Activated CD4-positive, alpha-beta T cell treated with anti-CD3 and anti-CD28 coated beads, Interleukin-2, Interleukin-6, amounts not matched to agents 100 ng/mL and 50 ng/mL, durations not matched to agents 16 hours and 8 hours (primary cell): Measurements from ENCODE around the gene CCNL1.

Experiments used
- DNase-seq: peaks from one replicate; pipeline ENCODE4 v3.0.0-alpha.2; 2020

The CCNL1 gene

DNA sequence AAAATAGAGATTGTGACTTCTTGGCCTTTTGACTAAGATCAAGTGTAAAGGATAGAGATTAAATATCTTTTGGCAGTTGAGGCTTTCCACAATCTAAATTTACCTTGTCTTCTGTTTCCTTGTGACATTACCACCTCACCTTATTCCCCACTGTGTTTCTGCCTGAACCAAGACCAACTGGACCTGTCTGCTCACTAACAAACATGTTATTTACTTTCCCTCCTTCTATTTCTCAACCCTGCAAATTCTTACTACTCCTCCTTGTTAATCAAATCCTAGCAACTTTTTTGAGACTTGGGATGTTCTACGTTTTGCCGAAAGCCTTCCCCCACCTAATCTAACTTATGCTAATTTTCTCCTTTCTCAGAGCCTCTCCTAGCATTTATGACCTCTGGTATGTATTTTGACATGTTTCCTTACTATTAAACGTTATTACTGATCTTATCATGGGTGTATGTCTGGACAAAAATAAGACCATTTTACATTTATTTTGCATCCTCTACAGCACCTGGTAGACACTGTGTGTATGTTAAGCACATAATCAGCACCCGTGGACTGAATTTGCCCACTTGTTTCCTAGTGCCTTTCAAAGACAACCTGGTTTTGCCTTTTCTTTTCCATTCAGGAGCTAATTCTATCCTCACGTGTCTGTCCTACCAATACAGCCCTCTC lies 7.6 kb upstream of the CCNL1 start:
- no peak for DNase-seq

GRCh38 chr3:157166561-157166960 lies 6.6 kb upstream of the CCNL1 start:
- no peak for DNase-seq

GRCh38 chr3:157166115-157166514 lies 6.2 kb upstream of the CCNL1 start:
- no peak for DNase-seq

- DNase-seq = no peak
Measured at GRCh38 chr3:157163217-157163953, 3.4 kb upstream of the CCNL1 start.

DNA sequence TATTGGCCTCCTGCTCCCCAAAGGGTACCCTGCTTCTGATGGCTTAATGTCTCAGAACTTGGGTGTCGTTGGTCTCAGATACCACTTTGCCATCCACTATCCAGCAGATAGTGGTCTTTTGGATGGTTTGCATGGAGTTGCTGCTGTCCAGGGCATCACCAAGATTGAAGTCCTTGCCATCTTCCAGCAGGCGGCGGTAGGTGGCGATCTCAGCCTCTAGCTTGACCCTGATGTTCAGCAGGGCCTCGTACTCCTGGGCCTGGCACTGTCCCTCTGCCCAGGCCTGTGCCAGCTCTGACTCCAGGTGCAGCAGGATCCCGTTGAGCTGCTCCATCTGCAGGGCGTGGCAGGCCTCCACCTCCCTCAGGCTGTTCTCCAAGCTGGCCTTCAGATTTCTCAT lies 2.7 kb upstream of the CCNL1 start:
- peak; percentile 27 for DNase-seq

DNA sequence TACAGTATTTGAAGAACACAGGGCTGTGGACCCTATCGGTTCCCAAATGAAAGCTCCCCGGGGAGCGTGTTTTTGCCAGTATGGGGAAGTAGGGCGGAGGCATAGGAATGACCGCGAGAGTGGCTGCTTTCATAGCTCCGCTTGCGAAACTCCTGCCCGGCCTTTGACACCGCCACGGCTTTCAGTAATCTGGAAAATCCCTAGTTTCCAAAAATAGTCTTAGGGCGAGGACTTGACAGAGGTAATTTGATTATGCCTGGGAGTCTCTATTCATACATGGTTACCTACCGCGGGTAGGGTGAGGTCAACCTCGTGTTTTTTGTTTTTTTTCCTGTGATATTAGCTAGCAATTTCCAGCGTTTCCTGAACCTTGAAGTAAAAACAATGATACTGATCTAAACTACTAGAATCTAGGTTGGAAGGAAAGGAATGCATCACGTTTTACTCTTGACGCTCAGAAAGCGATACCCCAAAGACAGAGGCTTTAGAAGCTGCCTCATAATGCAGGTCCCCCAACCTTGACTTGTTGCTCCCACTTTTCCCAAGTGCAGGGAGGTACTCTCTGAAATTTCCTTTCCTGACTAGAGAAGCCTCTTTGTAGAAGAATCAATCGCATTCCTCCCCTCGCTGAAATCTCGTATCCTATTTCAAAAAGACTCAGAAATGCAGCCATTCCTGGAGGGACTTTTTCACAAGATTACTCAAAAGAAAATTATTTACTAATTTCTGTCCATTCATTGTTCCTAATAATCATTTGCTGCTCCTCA lies 894 bp upstream of the CCNL1 start:
- peak; percentile 72 for DNase-seq

DNA sequence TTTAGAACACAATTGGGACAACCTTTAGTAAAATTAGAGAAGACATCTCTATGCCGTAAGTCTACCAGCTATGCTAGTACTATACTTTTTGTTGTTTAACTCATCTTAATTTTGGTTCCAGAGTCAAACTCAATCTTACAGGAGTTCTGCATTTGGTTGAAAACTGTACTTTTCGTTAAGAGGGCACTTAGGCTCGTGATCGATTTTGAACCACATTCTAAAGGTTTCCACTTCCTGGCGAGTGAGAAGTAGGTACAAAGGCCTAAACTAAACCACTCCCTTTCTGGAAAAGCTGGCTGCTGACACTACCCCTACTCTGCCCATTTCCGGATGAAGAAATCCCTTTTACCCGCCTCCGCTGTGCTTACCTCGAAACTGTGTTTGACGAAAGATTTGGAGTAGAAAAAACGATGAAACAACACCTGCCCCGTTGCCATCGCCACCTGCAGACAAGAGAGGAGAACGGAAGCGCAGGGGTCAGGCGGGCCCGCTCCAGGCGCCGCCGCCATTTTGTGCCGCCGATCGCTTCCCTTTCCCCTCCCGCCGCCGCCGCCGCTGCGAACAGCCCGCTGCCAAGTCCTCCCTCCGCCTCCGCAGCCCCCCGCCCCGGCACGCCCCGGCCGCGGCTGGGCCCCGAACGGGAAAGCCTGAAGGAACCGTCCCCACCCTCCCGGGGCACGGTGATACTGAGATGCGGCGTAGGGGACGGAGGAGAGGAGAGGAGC lies 748 bp downstream of the CCNL1 start:
- DNase-seq = peak; percentile 83

GRCh38 chr3:157157836-157158235 lies 2.1 kb downstream of the CCNL1 start:
- DNase-seq = no peak

- no peak for DNase-seq
Measured at GRCh38 chr3:157156837-157157635, 2.9 kb downstream of the CCNL1 start.

DNA sequence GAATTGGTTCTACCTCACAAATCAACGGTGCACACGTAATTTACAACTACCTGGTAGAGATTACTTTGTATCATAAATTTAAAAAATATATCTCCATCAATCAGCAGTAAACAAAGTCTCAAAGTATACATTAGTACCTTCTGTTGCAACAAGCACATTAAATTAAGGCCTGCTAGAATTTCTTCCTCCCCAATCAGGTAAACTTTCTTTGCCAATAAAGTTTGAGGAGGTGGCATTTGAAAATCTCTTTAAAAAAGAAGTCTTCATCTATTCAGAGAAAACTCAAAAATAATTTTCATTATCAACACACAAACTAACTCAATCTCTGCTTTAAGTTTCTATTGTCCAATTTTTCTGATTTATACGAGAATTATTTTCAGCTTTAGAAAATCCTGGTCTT lies 4.4 kb downstream of the CCNL1 start:
- no peak for DNase-seq

DNA sequence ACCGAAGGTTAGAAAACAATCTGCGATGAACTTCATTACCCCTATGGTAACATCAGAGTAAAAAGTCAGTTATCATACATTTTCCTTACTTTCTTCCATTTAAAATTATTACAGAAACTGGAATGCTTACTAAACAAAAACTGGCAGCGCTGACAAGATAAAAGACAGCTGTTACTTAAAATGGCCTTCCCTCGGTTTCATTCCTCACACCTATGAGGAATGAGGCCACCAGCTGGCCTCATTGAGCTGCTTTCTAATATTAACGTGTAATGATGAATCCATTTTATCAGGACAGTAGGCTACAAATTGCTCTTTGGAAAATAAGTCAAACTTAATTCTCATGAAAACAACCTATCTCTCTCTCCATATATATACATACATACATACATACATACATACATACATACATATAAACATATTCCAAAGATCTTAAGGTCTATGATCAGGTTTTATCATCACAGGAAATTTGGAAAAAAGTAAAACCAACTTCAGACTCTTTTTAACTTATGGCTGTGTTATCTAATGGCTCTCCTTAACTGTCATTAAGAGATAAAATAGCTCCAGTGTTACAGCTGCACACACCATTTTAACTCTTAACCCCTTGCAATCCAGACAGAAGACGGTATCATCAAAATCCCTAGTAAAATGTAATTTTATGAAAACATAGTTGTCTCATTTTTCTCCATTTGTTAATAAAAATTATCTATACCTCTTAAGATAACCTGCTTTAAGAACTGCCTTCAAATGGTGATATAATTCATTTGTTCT lies 5.2 kb downstream of the CCNL1 start:
- no peak for DNase-seq

- DNase-seq = no peak
Measured at GRCh38 chr3:157152930-157153329, 7.0 kb downstream of the CCNL1 start.

DNA sequence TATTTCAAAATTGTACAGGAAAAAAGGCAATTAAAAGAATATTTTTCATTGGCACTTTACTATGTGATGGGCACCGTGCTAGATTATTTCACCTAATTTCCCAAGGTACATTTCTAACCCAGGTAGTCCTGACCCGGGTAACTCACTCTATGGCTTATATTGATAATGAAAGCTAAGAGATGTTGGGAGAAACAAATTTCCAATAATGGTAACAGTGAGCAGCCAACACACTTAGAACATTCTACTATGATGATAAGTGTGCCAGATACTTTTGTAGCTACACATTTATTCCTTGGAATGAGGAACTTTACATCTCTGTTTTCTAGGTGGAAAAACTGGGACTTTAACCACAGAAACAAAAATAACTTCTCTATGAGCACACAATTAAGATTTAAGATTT lies 7.5 kb downstream of the CCNL1 start:
- DNase-seq = no peak

GRCh38 chr3:157151627-157152026 lies 8.3 kb downstream of the CCNL1 start:
- no peak for DNase-seq

GRCh38 chr3:157151151-157151550 lies 8.8 kb downstream of the CCNL1 start:
- no peak for DNase-seq

DNA sequence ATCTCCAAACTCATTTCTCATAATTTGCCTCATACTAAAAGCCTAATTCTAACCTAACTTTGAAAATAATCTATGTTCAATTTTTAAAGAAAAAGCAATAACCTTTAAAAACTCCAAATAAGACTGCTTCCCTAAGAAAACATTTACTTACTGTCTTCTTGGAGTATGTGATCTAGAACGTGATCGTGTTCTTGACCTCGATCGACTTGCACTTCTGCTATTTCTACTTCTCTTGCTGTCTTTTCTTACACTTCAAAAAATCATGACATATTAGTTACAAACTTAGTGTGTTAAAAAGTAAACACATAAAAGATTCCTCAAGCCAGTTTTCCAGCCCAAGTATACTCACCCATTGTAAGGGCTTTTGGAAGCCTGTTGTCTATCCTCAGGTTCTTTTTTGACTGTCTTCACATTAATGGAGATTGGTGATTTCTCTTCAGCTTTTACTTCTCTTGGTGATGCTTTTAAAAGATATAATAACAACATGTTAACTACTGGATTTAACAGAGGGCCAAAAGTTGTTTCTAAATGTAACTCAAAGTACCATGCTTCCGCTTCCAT lies 10.7 kb downstream of the CCNL1 start:
- no peak for DNase-seq

GRCh38 chr3:157148196-157148889 lies 11.6 kb downstream of the CCNL1 start:
- DNase-seq = peak; percentile 51

GRCh38 chr3:157147099-157147803 lies 12.7 kb downstream of the CCNL1 start:
- no peak for DNase-seq

DNA sequence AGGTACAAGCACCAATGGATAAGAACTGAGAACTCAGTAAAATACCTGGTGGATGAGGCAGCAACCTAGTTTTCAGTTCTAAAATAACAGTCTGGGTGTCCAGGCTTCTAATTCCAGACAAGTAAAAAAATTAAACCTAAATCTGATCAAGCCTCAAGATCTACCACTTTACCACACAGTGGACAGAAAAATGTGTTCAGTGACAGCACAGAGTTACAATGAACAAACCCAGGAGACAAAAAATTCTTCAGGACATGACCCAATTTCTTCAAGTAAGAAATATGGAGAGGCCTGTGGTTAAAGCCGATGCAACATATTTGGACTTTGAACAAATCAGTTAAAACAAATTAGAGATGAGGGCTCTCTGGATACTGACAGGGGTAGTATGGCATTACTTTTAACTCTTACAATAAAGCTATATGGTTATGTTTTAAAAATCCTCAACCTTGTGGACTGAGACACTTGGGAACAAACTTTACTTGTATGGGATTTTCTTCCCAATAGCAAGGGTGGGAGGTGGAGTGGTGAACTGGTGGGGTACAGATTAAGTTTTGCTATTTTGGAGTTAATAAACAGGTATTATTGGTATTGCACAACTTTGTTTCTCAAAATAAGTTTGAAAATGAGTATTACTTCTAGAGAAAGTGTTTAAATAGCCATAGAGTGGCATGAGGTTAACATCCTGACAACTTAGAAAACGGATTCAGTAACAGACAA lies 14.2 kb downstream of the CCNL1 start:
- DNase-seq = no peak
